ENCODE measurements around the gene ITLN2.

Gene ITLN2

DNA sequence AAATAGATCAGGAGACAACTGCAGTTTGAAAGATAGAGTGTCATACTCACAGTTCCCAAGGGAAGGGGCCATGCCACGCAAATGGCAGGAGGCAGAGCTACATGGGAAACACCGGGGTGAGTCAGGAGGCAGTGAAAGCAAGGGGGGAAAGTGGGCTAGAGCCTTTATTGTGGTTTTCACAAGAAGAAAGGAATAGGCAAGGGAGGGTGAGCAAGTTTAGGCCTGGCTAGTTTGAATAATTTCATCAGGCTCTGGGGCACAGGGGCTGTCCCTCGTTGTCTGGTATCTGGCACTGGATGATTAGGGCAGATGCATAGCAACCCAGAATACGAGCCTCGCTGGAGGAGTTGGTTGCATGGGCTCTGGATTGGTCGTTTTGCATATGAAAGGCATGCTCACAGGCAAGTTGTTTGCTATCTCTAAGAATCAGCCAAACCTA is 17.0 kb upstream of the ITLN2 start:
- Histone ChIP-seq H3K4me3 (ENCODE audit: low read length) (no peak overlapping the region), H3K4me1 (ENCODE audit: low read length) (peaks cover 9% of the 10 kb centered on the region), H4K20me1 (ENCODE audit: insufficient read depth, low read length) (no peaks in the 10 kb centered on the region), H2AFZ (ENCODE audit: low read depth, low read length) (peak overlapping the region; percentile 38; the same call in 1 of the 2 replicates), H3K9ac (ENCODE audit: low read length) (no peak overlapping the region), H3K27me3 (ENCODE audit: low read depth, low read length) (no peaks in the 10 kb centered on the region), H3K27ac (ENCODE audit: low read length) (no peak overlapping the region), H3K36me3 (replicated peaks; ENCODE audit: low read depth, low read length) (no peaks in the 10 kb centered on the region), H3K79me2 (ENCODE audit: low read length) (no peaks in the 10 kb centered on the region), H3K4me2 (ENCODE audit: low read length) (peak overlapping the region; percentile 19; the same call in 1 of the 2 replicates), H3K9me3 (ENCODE audit: insufficient read depth, low read length) (no peaks in the 10 kb centered on the region)
- TF ChIP-seq EZH2phosphoT487 (IDR thresholded peaks at IDR 0.05; ENCODE audit: low read depth): no peak
- TF ChIP-seq, protein P1, sequence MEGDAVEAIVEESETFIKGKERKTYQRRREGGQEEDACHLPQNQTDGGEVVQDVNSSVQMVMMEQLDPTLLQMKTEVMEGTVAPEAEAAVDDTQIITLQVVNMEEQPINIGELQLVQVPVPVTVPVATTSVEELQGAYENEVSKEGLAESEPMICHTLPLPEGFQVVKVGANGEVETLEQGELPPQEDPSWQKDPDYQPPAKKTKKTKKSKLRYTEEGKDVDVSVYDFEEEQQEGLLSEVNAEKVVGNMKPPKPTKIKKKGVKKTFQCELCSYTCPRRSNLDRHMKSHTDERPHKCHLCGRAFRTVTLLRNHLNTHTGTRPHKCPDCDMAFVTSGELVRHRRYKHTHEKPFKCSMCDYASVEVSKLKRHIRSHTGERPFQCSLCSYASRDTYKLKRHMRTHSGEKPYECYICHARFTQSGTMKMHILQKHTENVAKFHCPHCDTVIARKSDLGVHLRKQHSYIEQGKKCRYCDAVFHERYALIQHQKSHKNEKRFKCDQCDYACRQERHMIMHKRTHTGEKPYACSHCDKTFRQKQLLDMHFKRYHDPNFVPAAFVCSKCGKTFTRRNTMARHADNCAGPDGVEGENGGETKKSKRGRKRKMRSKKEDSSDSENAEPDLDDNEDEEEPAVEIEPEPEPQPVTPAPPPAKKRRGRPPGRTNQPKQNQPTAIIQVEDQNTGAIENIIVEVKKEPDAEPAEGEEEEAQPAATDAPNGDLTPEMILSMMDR (IDR thresholded peaks at IDR 0.05; ENCODE audit: low read depth, low read length): no peak

DNA sequence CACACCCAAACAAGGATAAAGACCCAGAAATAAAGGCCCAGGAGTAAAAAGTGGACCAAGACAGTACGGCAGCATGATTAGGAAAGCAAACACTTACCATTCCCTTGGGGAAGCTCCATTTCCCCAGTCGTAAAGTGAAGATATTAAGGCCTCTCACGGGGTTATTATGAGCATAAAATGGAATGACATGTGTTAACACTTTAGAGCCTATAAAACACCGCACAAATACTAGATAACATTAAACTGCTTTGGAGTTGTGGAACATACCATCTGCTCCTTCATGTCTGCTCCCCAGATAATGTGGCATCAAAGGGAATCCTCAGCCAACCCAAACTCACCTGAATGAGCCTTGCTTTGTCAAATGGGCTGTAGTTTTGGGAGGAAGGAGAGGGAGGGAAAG is 8.9 kb upstream of the ITLN2 start:
- no peak overlapping the region for H3K27ac ChIP-seq (ENCODE audit: low read length)
- H3K27me3 ChIP-seq (ENCODE audit: low read depth, low read length): no peaks in the 10 kb centered on the region
- H3K4me3 ChIP-seq (ENCODE audit: low read length): no peak overlapping the region
- no peaks in the 10 kb centered on the region for H3K4me1 ChIP-seq (ENCODE audit: low read length)
- no peaks in the 10 kb centered on the region for H3K9me3 ChIP-seq (ENCODE audit: insufficient read depth, low read length)
- H3K36me3 ChIP-seq (replicated peaks; ENCODE audit: low read depth, low read length): no peaks in the 10 kb centered on the region
- no peak overlapping the region for H3K9ac ChIP-seq (ENCODE audit: low read length)
- H2AFZ ChIP-seq (ENCODE audit: low read depth, low read length): no peak overlapping the region
- H3K79me2 ChIP-seq (ENCODE audit: low read length): no peaks in the 10 kb centered on the region
- no peak for TF ChIP-seq EZH2phosphoT487 (IDR thresholded peaks at IDR 0.05; ENCODE audit: low read depth)
- TF ChIP-seq, protein P1 (IDR thresholded peaks at IDR 0.05; ENCODE audit: low read depth, low read length): no peak
- H4K20me1 ChIP-seq (ENCODE audit: insufficient read depth, low read length): no peaks in the 10 kb centered on the region
- H3K4me2 ChIP-seq (ENCODE audit: low read length): no peak overlapping the region

DNA sequence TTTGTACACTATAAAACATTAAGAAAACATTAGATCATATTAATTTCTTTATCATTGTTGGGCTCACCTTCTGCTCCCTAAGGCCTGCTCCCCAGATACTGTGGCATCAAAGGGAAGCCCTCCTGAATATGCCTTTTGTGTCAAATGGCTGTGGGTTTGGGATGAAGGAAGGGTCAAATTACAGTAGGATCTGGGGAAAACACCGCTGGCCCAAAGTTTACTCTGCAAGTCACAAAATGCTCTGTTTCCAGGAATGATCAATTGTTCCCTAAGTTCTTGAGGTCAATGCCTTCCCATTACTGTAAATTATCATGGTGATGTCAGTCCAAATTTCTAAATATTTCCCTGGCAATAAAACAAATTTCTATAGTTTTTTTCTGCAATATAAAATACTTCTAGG is 6.8 kb upstream of the ITLN2 start:
- Histone ChIP-seq H3K79me2 (ENCODE audit: low read length) (no peaks in the 10 kb centered on the region), H3K4me1 (ENCODE audit: low read length) (no peaks in the 10 kb centered on the region), H3K4me3 (ENCODE audit: low read length) (no peak overlapping the region), H2AFZ (ENCODE audit: low read depth, low read length) (no peak overlapping the region), H3K36me3 (replicated peaks; ENCODE audit: low read depth, low read length) (no peaks in the 10 kb centered on the region), H3K27me3 (ENCODE audit: low read depth, low read length) (no peaks in the 10 kb centered on the region), H3K9me3 (ENCODE audit: insufficient read depth, low read length) (no peaks in the 10 kb centered on the region), H3K9ac (ENCODE audit: low read length) (no peak overlapping the region), H4K20me1 (ENCODE audit: insufficient read depth, low read length) (no peaks in the 10 kb centered on the region), H3K4me2 (ENCODE audit: low read length) (no peak overlapping the region), H3K27ac (ENCODE audit: low read length) (no peak overlapping the region)
- TF ChIP-seq EZH2phosphoT487 (IDR thresholded peaks at IDR 0.05; ENCODE audit: low read depth): no peak
- TF ChIP-seq, protein P1 (IDR thresholded peaks at IDR 0.05; ENCODE audit: low read depth, low read length): no peak

DNA sequence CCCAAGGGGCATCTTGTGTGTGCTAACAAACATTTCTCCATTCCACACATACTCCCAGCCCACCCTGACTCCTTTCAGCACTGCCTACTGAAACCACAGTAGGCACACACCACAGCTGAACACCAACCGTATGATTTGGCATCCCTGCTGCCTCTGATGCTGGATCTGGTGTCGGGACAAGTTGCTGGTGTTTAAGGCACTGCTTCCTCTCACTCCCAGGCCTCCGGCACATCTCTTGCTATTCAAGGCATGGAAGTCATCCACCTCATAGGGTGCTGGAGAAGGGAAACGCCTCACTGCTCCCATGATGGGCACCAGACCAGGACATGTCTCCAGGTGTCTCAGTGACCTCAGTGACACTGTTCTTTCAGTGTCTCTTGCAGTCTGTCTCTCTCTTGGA is 2.4 kb upstream of the ITLN2 start:
- H3K9me3 ChIP-seq (ENCODE audit: insufficient read depth, low read length): no peaks in the 10 kb centered on the region
- TF ChIP-seq EZH2phosphoT487 (IDR thresholded peaks at IDR 0.05; ENCODE audit: low read depth): no peak
- H3K27me3 ChIP-seq (ENCODE audit: low read depth, low read length): 0 out of 2 replicates have a peak, but pooled peaks cover 4% of the 10 kb centered on the region
- H3K4me1 ChIP-seq (ENCODE audit: low read length): no peaks in the 10 kb centered on the region
- no peak overlapping the region for H3K27ac ChIP-seq (ENCODE audit: low read length)
- H3K79me2 ChIP-seq (ENCODE audit: low read length): no peaks in the 10 kb centered on the region
- H3K4me2 ChIP-seq (ENCODE audit: low read length): no peak overlapping the region
- H3K9ac ChIP-seq (ENCODE audit: low read length): no peak overlapping the region
- no peaks in the 10 kb centered on the region for H3K36me3 ChIP-seq (replicated peaks; ENCODE audit: low read depth, low read length)
- no peak overlapping the region for H2AFZ ChIP-seq (ENCODE audit: low read depth, low read length)
- H4K20me1 ChIP-seq (ENCODE audit: insufficient read depth, low read length): no peaks in the 10 kb centered on the region
- H3K4me3 ChIP-seq (ENCODE audit: low read length): no peak overlapping the region
